ENCODE results near the gene EXOC4. TPM values are rescaled to one million over a fixed set of nuclear protein-coding genes. Genes with fewer than 3 reads are reported as not detected.

The EXOC4 gene
- total and polyA plus RNA-seq, 2 of the 8 experiments (the other 6 are each of a cell fraction or from before 2014, with no cell fraction given) = 27.0 to 67.3 TPM

- Histone ChIP-seq H2AK5ac (ENCODE audit: low read depth, low read length) (no peak overlapping the region), H3K9ac (replicated peaks in 1 of 4; ENCODE audit: extremely low read depth in 1 of 4, low read depth in 3 of 4, low read length in 3 of 4) (no peak overlapping the region), H3K79me1 (ENCODE audit: low read depth, low read length) (no peaks in the 10 kb centered on the region), H3K23me2 (ENCODE audit: low read depth, low read length) (no peaks in the 10 kb centered on the region), H3K4me1 (replicated peaks in 1 of 4; ENCODE audit: control insufficient read depth in 3 of 4, insufficient read depth in 4 of 4, low read length in 3 of 4) (no peaks in the 10 kb centered on the region), H2BK20ac (ENCODE audit: low read length) (no peak overlapping the region), H3K4me2 (ENCODE audit: insufficient read depth in 1 of 2, low read depth in 2 of 2, low read length in 2 of 2) (no peak overlapping the region), H3K4ac (replicated peaks; ENCODE audit: insufficient read length, low read depth, low read length) (no peak overlapping the region), H2BK5ac (ENCODE audit: low read depth, low read length) (no peak overlapping the region), H3K79me2 (ENCODE audit: control insufficient read depth in 1 of 2, insufficient read depth in 2 of 2, low read length in 2 of 2) (no peaks in the 10 kb centered on the region), H3K27ac (ENCODE audit: low read depth, low read length) (no peak overlapping the region), H4K20me1 (replicated peaks in 1 of 2; ENCODE audit: control insufficient read depth in 1 of 2, insufficient read depth in 2 of 2, low read length in 2 of 2) (no peaks in the 10 kb centered on the region), H3K14ac (ENCODE audit: insufficient read length) (no peak overlapping the region), H4K5ac (ENCODE audit: insufficient read length, low read depth, low read length) (no peak overlapping the region), H3K27me3 (replicated peaks in 1 of 4; ENCODE audit: control insufficient read depth in 3 of 4, extremely low read depth in 1 of 4, insufficient read depth in 3 of 4, low read length in 3 of 4) (no peaks in the 10 kb centered on the region), H4K8ac (ENCODE audit: extremely low read depth, insufficient read depth, low read length) (no peak overlapping the region), H2BK120ac (replicated peaks; ENCODE audit: low read depth, low read length) (no peak overlapping the region), H3K4me3 (ENCODE audit: extremely low read depth in 1 of 4, insufficient read depth in 2 of 4, low read depth in 3 of 4, low read length in 4 of 4) (no peak overlapping the region), H3K23ac (ENCODE audit: insufficient read length) (no peak overlapping the region), H3K18ac (ENCODE audit: extremely low read depth, low read length) (no peak overlapping the region), H4K91ac (replicated peaks; ENCODE audit: insufficient read length, low read length) (no peak overlapping the region), H3K56ac (replicated peaks; ENCODE audit: insufficient read length, low read depth, low read length) (no peak overlapping the region), H2BK12ac (ENCODE audit: low read depth, low read length) (no peak overlapping the region), H2BK15ac (ENCODE audit: low read length) (no peak overlapping the region), H3K9me3 (ENCODE audit: insufficient read depth in 2 of 2, low read depth in 1 of 2, low read length in 1 of 2) (no peaks in the 10 kb centered on the region), H2AFZ (ENCODE audit: low read length) (no peak overlapping the region), H3K36me3 (ENCODE audit: control insufficient read depth in 2 of 4, insufficient read depth in 4 of 4, low read length in 3 of 4) (no peaks in the 10 kb centered on the region)
- no peak for FAIRE-seq
- ChIA-PET CTCF (ENCODE audit: partially characterized antibody) (no interaction called here), POLR2A (ENCODE audit: partially characterized antibody) (no interaction called here)
- whole genome bisulfite sequencing, 2 experiments (ENCODE audit: extremely low coverage in 1 of 2, insufficient coverage in 1 of 2, insufficient read length in 1 of 2, insufficient replicate concordance in 2 of 2, low coverage in 1 of 2, low lambda C conversion rate in 2 of 2, missing lambda C conversion rate in 1 of 2) = 98% methylated on average over 2 of the region's 2 CpGs; no CpG with 5 or more reads in 1 of the 2 experiments
- no peak for DNase-seq (ENCODE audit: low read depth in 1 of 2, low spot score in 2 of 2)
- no peak for TF ChIP-seq GTF2F1 (IDR thresholded peaks at IDR 0.05; ENCODE audit: borderline replicate concordance, low read depth, low read length)
- TF ChIP-seq POU5F1 (IDR thresholded peaks at IDR 0.05; ENCODE audit: low read depth, low read length) = no peak
- TF ChIP-seq MAX (IDR thresholded peaks at IDR 0.05) = no peak
- no peak for TF ChIP-seq JUN (IDR thresholded peaks at IDR 0.05; ENCODE audit: low read depth, low read length)
- no peak for TF ChIP-seq JUND (IDR thresholded peaks at IDR 0.05; ENCODE audit: low read length)
- no peak for TF ChIP-seq CBX8 (IDR thresholded peaks at IDR 0.05; ENCODE audit: borderline replicate concordance, low read depth, low read length)
- no peak for TF ChIP-seq SAP30 (IDR thresholded peaks at IDR 0.05; ENCODE audit: insufficient read depth, insufficient replicate concordance, low read length)
- no peak for TF ChIP-seq SIN3A (conservative IDR thresholded peaks at IDR 0.05 in 1 of 2, IDR thresholded peaks at IDR 0.05 in 1 of 2; ENCODE audit: low read depth in 1 of 2, low read length in 2 of 2)
These were observed 746.3 kb downstream of the EXOC4 start for GRCh38 chr7:133999178-133999577.
